IMR-90 (cell line): ENCODE data around the gene SLC16A8. TPM values are rescaled to one million over a fixed set of nuclear protein-coding genes. Genes with fewer than 3 reads are reported as not detected.

Experiments
- ATAC-seq: fragments of 200-7000 bp; cut with Tn5 transposase; 2 replicates; pipeline ENCODE4 v1.9.1; 2020; ENCODE audit warnings: low read depth, mild to moderate bottlenecking, moderate library complexity
- BruUV-seq: library from RNA; stranded (reverse); fragments of 400-500 nt; replicated peaks from 2 replicates; lab custom pipeline; 2021; lab: Mats Ljungman, UMichigan
- CTCF ChIA-PET: fragments of 300-600 bp; formaldehyde crosslinking; extraction: SDS; loops from one replicate; lab custom pipeline; 2021; ENCODE audit warnings: antibody characterized with exemption; lab: Yijun Ruan, JAX
- POLR2A ChIA-PET: fragments of 300-600 bp; sonication (Branson Sonifier 250); formaldehyde crosslinking; loops from one replicate; lab custom pipeline; 2022; ENCODE audit warnings: antibody characterized with exemption; ENCODE audit not compliant: unreplicated experiment; lab: Charles Lee
- DNase-seq: peaks from one replicate; pipeline ENCODE4 v3.0.0; 2013
- H2AFZ ChIP-seq: replicated peaks from 2 replicates; pipeline ENCODE3; 2013; ENCODE audit warnings: low read length, mild to moderate bottlenecking; ENCODE audit not compliant: poor library complexity
- H2AK5ac ChIP-seq: 2 replicates; pipeline ENCODE4 v1.6.1; 2013; ENCODE audit warnings: low read depth, low read length, inconsistent platforms
- H2AK9ac ChIP-seq: replicated peaks from 2 replicates; pipeline ENCODE3; 2013; ENCODE audit warnings: mild to moderate bottlenecking, low read depth, low read length, moderate library complexity; ENCODE audit not compliant: poor library complexity
- H2BK120ac ChIP-seq: 2 replicates; pipeline ENCODE4 v1.6.1; 2013; ENCODE audit warnings: low read depth, low read length, inconsistent platforms
- H2BK15ac ChIP-seq: 3 replicates; pipeline ENCODE4 v1.6.1; 2013; ENCODE audit warnings: low read depth, low read length, inconsistent platforms
- H2BK20ac ChIP-seq: 2 replicates; pipeline ENCODE4 v1.6.1; 2013; ENCODE audit warnings: low read depth, mild to moderate bottlenecking, inconsistent platforms, low read length, moderate library complexity
- H2BK5ac ChIP-seq: 2 replicates; pipeline ENCODE4 v1.6.1; 2013; ENCODE audit warnings: mild to moderate bottlenecking, low read depth, low read length, inconsistent platforms; ENCODE audit not compliant: poor library complexity, severe bottlenecking
- H3K14ac ChIP-seq: replicated peaks from 2 replicates; pipeline ENCODE4 v1.6.1; 2013; ENCODE audit warnings: low read depth, low read length, inconsistent platforms
- H3K18ac ChIP-seq: 2 replicates; pipeline ENCODE4 v1.6.1; 2013; ENCODE audit warnings: low read depth, low read length, control low read depth
- H3K23ac ChIP-seq: 2 replicates; pipeline ENCODE4 v1.6.1; 2013; ENCODE audit warnings: low read depth, low read length, inconsistent platforms
- H3K27ac ChIP-seq: 2 replicates; pipeline ENCODE4 v1.5.1; 2013; ENCODE audit warnings: mild to moderate bottlenecking, control low read depth, low read length; ENCODE audit not compliant: insufficient read depth
- H3K27me3 ChIP-seq: 2 replicates; pipeline ENCODE4 v1.6.1; 2013; ENCODE audit warnings: low read length; ENCODE audit not compliant: control insufficient read depth, insufficient read depth
- H3K36me3 ChIP-seq: 2 replicates; pipeline ENCODE4 v1.6.1; 2013; ENCODE audit warnings: low read length, mixed read lengths; ENCODE audit not compliant: control insufficient read depth, insufficient read depth
- H3K4ac ChIP-seq: 2 replicates; pipeline ENCODE4 v1.6.1; 2013; ENCODE audit warnings: low read depth, low read length, inconsistent platforms
- H3K4me1 ChIP-seq: 2 replicates; pipeline ENCODE4 v1.6.1; 2013; ENCODE audit warnings: low read length, mixed read lengths; ENCODE audit not compliant: control insufficient read depth, insufficient read depth
- H3K4me2 ChIP-seq: 2 replicates; pipeline ENCODE4 v1.6.1; 2013; ENCODE audit warnings: low read depth, mild to moderate bottlenecking, control low read depth, low read length, moderate library complexity
- H3K4me3 ChIP-seq: 2 replicates; pipeline ENCODE4 v1.5.1; 2013; ENCODE audit warnings: low read depth, mild to moderate bottlenecking, control low read depth, low read length, moderate library complexity; ENCODE audit not compliant: insufficient read depth
- H3K56ac ChIP-seq: 2 replicates; pipeline ENCODE4 v1.6.1; 2013; ENCODE audit warnings: low read length, inconsistent platforms; ENCODE audit not compliant: insufficient read depth; ENCODE audit errors: extremely low read depth
- H3K79me1 ChIP-seq, 2 experiments: 2 replicates each; pipeline ENCODE4 v1.6.1; 2013; ENCODE audit warnings: low read length in 2 of 2, inconsistent platforms in 1 of 2, low read depth in 1 of 2
- H3K9ac ChIP-seq: 2 replicates; pipeline ENCODE4 v1.6.1; 2013; ENCODE audit warnings: low read depth, low read length, control low read depth
- H3K9me1 ChIP-seq: 2 replicates; pipeline ENCODE4 v1.6.1; 2013; ENCODE audit warnings: low read length, inconsistent platforms; ENCODE audit not compliant: insufficient read depth
- H3K9me3 ChIP-seq: 2 replicates; pipeline ENCODE4 v1.6.1; 2013; ENCODE audit warnings: low read length; ENCODE audit not compliant: control insufficient read depth, insufficient read depth
- H4K20me1 ChIP-seq: 2 replicates; pipeline ENCODE4 v1.6.1; 2013; ENCODE audit warnings: low read length, inconsistent platforms; ENCODE audit not compliant: insufficient read depth
- H4K5ac ChIP-seq: 2 replicates; pipeline ENCODE4 v1.6.1; 2013; ENCODE audit warnings: mild to moderate bottlenecking, low read depth, low read length, control low read depth
- H4K8ac ChIP-seq, 2 experiments: 2 replicates each; pipeline ENCODE4 v1.6.1; 2013; ENCODE audit warnings: low read depth in 2 of 2, low read length in 2 of 2, control low read depth in 1 of 2, inconsistent platforms in 1 of 2
- H4K91ac ChIP-seq: 2 replicates; pipeline ENCODE4 v1.6.1; 2013; ENCODE audit warnings: low read depth, low read length, inconsistent platforms; ENCODE audit not compliant: insufficient read depth
- USF2 ChIP-seq: fragments of 150-350 bp; IDR thresholded peaks from 2 replicates; pipeline ENCODE4 v1.6.1; 2017; ENCODE audit warnings: mild to moderate bottlenecking, antibody characterized with exemption, low read length, low read depth
- WGBS, 2 experiments: methylation state at CpG; one replicate each; pipeline versions ENCODE4 v1.1.5 to v1.1.7; 2013; ENCODE audit warnings: missing lambda C conversion rate in 2 of 2; ENCODE audit not compliant: insufficient read length in 1 of 2; ENCODE audit errors: extremely low coverage in 2 of 2; 5-methylcytosine and 5-hydroxymethylcytosine counted together
- dilution Hi-C: fragments of 300-500 bp; cut with HindIII; formaldehyde crosslinking; loops from one replicate; pipeline ENCODE4 v1.14.3; 2018; ENCODE audit warnings: low sequenced_read_pairs; ENCODE audit not compliant: unreplicated experiment
- in situ Hi-C: fragments of 300-500 bp; cut with MboI; formaldehyde crosslinking; loops from 3 replicates; pipeline ENCODE4 v1.14.3; 2019; ENCODE audit warnings: low sequenced_read_pairs, inconsistent platforms, mixed read lengths
- intact Hi-C: fragments of 100-400 bp; cut with micrococcal nuclease; formaldehyde crosslinking; loops from 2 replicates; pipeline ENCODE4 v1.10.0; 2022
- polyA plus RNA-seq, 3 experiments: library from polyadenylated mRNA; depleted of rRNA; stranded (reverse); fragments of >200 nt; gene quantifications; 2 replicates each; pipeline ENCODE4 v1.2.3, GENCODE V29; 2012; ENCODE audit warnings: low replicate concordance in 1 of 3
- total RNA-seq: library from RNA; depleted of rRNA; stranded (reverse); fragments of >200 nt; gene quantifications from 2 replicates; pipeline ENCODE4 v1.2.3, GENCODE V29; 2012

SLC16A8 gene
- total and polyA plus RNA-seq, 2 of the 4 experiments (the other 2 are of a cell fraction), result not detected

- no peak overlapping the region for H2BK15ac ChIP-seq
- dilution Hi-C loops, result no loop called here
These were observed 16.1 kb downstream of the SLC16A8 start for GRCh38 chr22:38067761-38068360.

More at GRCh38 chr22:38067761-38068360, 16.1 kb downstream of the SLC16A8 start:
- Histone ChIP-seq H3K56ac (no peak overlapping the region), H3K18ac (no peak overlapping the region), H4K5ac (no peak overlapping the region), H2AFZ (no peak overlapping the region), H3K79me1 (no peaks in the 10 kb centered on the region), H3K27ac (no peak overlapping the region), H2AK5ac (no peak overlapping the region), H3K23ac (no peak overlapping the region), H3K9me1 (no peaks in the 10 kb centered on the region), H3K9me3 (no peaks in the 10 kb centered on the region), H3K4ac (no peak overlapping the region), H3K9ac (no peak overlapping the region), H2BK5ac (no peak overlapping the region), H3K4me3 (no peak overlapping the region), H2BK120ac (no peak overlapping the region), H3K4me1 (no peaks in the 10 kb centered on the region), H4K91ac (no peak overlapping the region), H4K8ac (no peak overlapping the region), H2BK20ac (no peak overlapping the region), H3K36me3 (peaks cover 20% of the 10 kb centered on the region), H2AK9ac (no peak overlapping the region), H3K4me2 (no peak overlapping the region), H4K20me1 (no peaks in the 10 kb centered on the region), H3K27me3 (no peaks in the 10 kb centered on the region), H3K14ac (no peak overlapping the region)
- TF ChIP-seq USF2, result no peak
- ATAC-seq (no peak), DNase-seq (no peak)
- in situ Hi-C loops (no loop called here), intact Hi-C loops (no loop called here)
- BruUV-seq, result no TSS peak
- ChIA-PET CTCF (no interaction called here), POLR2A (no interaction called here)
- WGBS, 2 experiments, result 95% methylated on average over 4 of the region's 13 CpGs; no CpG with 5 or more reads in 1 of the 2 experiments
